Peyer's patch (tissue), 4 donors: ENCODE data around the gene TMEM141.

Source experiments
- POLR2A ChIP-seq, 2 donors: fragments of 450-650 bp; IDR thresholded peaks; one replicate each; pipeline ENCODE4 v1.5.1; 2017; ENCODE audit warnings: antibody characterized with exemption in 2 of 2, mild to moderate bottlenecking in 2 of 2, moderate library complexity in 2 of 2
- TF ChIP-seq, protein P1 (sequence below), 6 experiments: fragments of 450-650 bp in 4 of 6; fragments of 200-600 bp in 2 of 6; sonication (generic) in 1 of 6; IDR thresholded peaks; one replicate each; pipeline ENCODE4 v1.5.1; 2017 to 2019; ENCODE audit warnings: antibody characterized with exemption in 6 of 6, mild to moderate bottlenecking in 3 of 6, moderate library complexity in 1 of 6

- TF ChIP-seq POLR2A (IDR thresholded peaks at IDR 0.05), result no peak
- TF ChIP-seq, protein P1, sequence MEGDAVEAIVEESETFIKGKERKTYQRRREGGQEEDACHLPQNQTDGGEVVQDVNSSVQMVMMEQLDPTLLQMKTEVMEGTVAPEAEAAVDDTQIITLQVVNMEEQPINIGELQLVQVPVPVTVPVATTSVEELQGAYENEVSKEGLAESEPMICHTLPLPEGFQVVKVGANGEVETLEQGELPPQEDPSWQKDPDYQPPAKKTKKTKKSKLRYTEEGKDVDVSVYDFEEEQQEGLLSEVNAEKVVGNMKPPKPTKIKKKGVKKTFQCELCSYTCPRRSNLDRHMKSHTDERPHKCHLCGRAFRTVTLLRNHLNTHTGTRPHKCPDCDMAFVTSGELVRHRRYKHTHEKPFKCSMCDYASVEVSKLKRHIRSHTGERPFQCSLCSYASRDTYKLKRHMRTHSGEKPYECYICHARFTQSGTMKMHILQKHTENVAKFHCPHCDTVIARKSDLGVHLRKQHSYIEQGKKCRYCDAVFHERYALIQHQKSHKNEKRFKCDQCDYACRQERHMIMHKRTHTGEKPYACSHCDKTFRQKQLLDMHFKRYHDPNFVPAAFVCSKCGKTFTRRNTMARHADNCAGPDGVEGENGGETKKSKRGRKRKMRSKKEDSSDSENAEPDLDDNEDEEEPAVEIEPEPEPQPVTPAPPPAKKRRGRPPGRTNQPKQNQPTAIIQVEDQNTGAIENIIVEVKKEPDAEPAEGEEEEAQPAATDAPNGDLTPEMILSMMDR (IDR thresholded peaks at IDR 0.05), result no peak
Measured at GRCh38 chr9:136774416-136775045, 16.6 kb upstream of the TMEM141 start.
